SK-N-SH treated with all-trans-retinoic acid at 6 μM for 48 hours (cell line): ENCODE data around the gene DNER.

ENCODE experiments used
- ATAC-seq: fragments of 200-7000 bp; cut with Tn5 transposase; 3 replicates; pipeline ENCODE4 v1.9.1; 2020; ENCODE audit warnings: mild to moderate bottlenecking, moderate library complexity
- ARNTL ChIP-seq: fragments of 450-650 bp; formaldehyde crosslinking; IDR thresholded peaks from 2 replicates; pipeline ENCODE4 v1.5.0; 2020; ENCODE audit warnings: low read depth, mild to moderate bottlenecking, moderate library complexity, borderline replicate concordance
- BACH2 ChIP-seq: fragments of 250-450 bp; sonication (Bioruptor Pico); IDR thresholded peaks from 2 replicates; pipeline ENCODE4 v1.9.0; 2021; ENCODE audit warnings: mild to moderate bottlenecking, borderline replicate concordance
- CREB5 ChIP-seq: fragments of 250-450 bp; sonication (Bioruptor Pico); IDR thresholded peaks from 2 replicates; pipeline ENCODE4 v1.5.1; 2020; ENCODE audit warnings: low read depth, mild to moderate bottlenecking, moderate library complexity
- CSDC2 ChIP-seq: fragments of 250-450 bp; sonication (Bioruptor Pico); IDR thresholded peaks from 2 replicates; pipeline ENCODE4 v1.5.0; 2020; ENCODE audit warnings: mild to moderate bottlenecking, moderate library complexity
- CSRNP3 ChIP-seq: fragments of 250-450 bp; sonication (Bioruptor Pico); IDR thresholded peaks from 2 replicates; pipeline ENCODE4 v1.5.1; 2021; ENCODE audit warnings: mild to moderate bottlenecking, moderate library complexity
- ESRRG ChIP-seq: fragments of 250-450 bp; sonication (Bioruptor Pico); IDR thresholded peaks from 2 replicates; pipeline ENCODE4 v1.6.1; 2021; ENCODE audit warnings: mild to moderate bottlenecking
- GLIS3 ChIP-seq: fragments of 250-450 bp; sonication (Bioruptor Pico); IDR thresholded peaks from 2 replicates; pipeline ENCODE4 v1.5.0; 2020; ENCODE audit warnings: mild to moderate bottlenecking, moderate library complexity
- ISL1 ChIP-seq: fragments of 250-450 bp; sonication (Bioruptor Pico); IDR thresholded peaks from 2 replicates; pipeline ENCODE4 v2.1.2; 2022; ENCODE audit warnings: mild to moderate bottlenecking, moderate library complexity
- OSR1 ChIP-seq: fragments of 250-450 bp; sonication (Bioruptor Pico); IDR thresholded peaks from 2 replicates; pipeline ENCODE4 v1.8.0; 2022; ENCODE audit warnings: moderate library complexity, mild to moderate bottlenecking, inconsistent platforms
- POU6F1 ChIP-seq: fragments of 250-450 bp; sonication (Bioruptor Pico); IDR thresholded peaks from 2 replicates; pipeline ENCODE4 v1.8.0; 2021; ENCODE audit warnings: low read depth, mild to moderate bottlenecking, moderate library complexity, borderline replicate concordance
- PPARA ChIP-seq: fragments of 250-450 bp; sonication (Bioruptor Pico); IDR thresholded peaks from 2 replicates; pipeline ENCODE4 v1.5.0; 2020; ENCODE audit warnings: mild to moderate bottlenecking, borderline replicate concordance
- RARB ChIP-seq: fragments of 250-450 bp; sonication (Bioruptor Pico); IDR thresholded peaks from 2 replicates; pipeline ENCODE4 v1.8.0; 2021; ENCODE audit warnings: mild to moderate bottlenecking, moderate library complexity
- TCF4 ChIP-seq: fragments of 250-450 bp; sonication (Bioruptor Pico); IDR thresholded peaks from 2 replicates; pipeline ENCODE4 v1.8.0; 2021; ENCODE audit warnings: mild to moderate bottlenecking, moderate library complexity, borderline replicate concordance
- TOX ChIP-seq: fragments of 250-450 bp; sonication (Bioruptor Pico); IDR thresholded peaks from 2 replicates; pipeline ENCODE4 v1.8.0; 2021; ENCODE audit warnings: mild to moderate bottlenecking, moderate library complexity, borderline replicate concordance
- TSHZ2 ChIP-seq: fragments of 250-450 bp; sonication (Bioruptor Pico); IDR thresholded peaks from 2 replicates; pipeline ENCODE4 v1.5.0; 2020; ENCODE audit warnings: mild to moderate bottlenecking, moderate library complexity
- ZC3H10 ChIP-seq: fragments of 250-450 bp; sonication (Bioruptor Pico); IDR thresholded peaks from 2 replicates; pipeline ENCODE4 v1.5.1; 2021; ENCODE audit warnings: mild to moderate bottlenecking, moderate library complexity
- ZFP3 ChIP-seq: fragments of 250-450 bp; sonication (Bioruptor Pico); IDR thresholded peaks from 2 replicates; pipeline ENCODE4 v1.5.0; 2020; ENCODE audit warnings: mild to moderate bottlenecking, moderate library complexity
- ZFP30 ChIP-seq: fragments of 450-650 bp; formaldehyde crosslinking; IDR thresholded peaks from 2 replicates; pipeline ENCODE4 v1.5.0; 2022; ENCODE audit warnings: mild to moderate bottlenecking, moderate library complexity
- ZNF565 ChIP-seq: fragments of 450-650 bp; formaldehyde crosslinking; conservative IDR thresholded peaks from 2 replicates; pipeline ENCODE4 v1.5.0; 2020; ENCODE audit warnings: low read depth, mild to moderate bottlenecking, moderate library complexity
- ZNF70 ChIP-seq: fragments of 450-650 bp; formaldehyde crosslinking; IDR thresholded peaks from 2 replicates; pipeline ENCODE4 v1.5.0; 2020; ENCODE audit warnings: mild to moderate bottlenecking, moderate library complexity

Gene DNER

GRCh38 chr2:229417176-229417575 lies 297.2 kb downstream of the DNER start:
- TF ChIP-seq ZFP30 (CRISPR knock-in tag): no peak
- no peak for TF ChIP-seq RARB (CRISPR knock-in tag)
- no peak for TF ChIP-seq ZNF70
- no peak for TF ChIP-seq BACH2
- TF ChIP-seq ARNTL (CRISPR knock-in tag): no peak
- TF ChIP-seq GLIS3 (CRISPR knock-in tag): no peak
- no peak for TF ChIP-seq CSRNP3 (CRISPR knock-in tag)
- TF ChIP-seq ZC3H10: no peak
- no peak for TF ChIP-seq TSHZ2
- TF ChIP-seq ESRRG (CRISPR knock-in tag): no peak
- TF ChIP-seq TOX (CRISPR knock-in tag): no peak
- TF ChIP-seq PPARA (CRISPR knock-in tag): no peak
- TF ChIP-seq ZFP3 (CRISPR knock-in tag): no peak
- no peak for TF ChIP-seq ISL1 (CRISPR knock-in tag)
- TF ChIP-seq ZNF565 (CRISPR knock-in tag): no peak
- no peak for TF ChIP-seq CSDC2 (CRISPR knock-in tag)
- TF ChIP-seq TCF4: no peak
- no peak for TF ChIP-seq OSR1 (CRISPR knock-in tag)
- no peak for TF ChIP-seq POU6F1 (CRISPR knock-in tag)
- ATAC-seq: no peak

GRCh38 chr2:229416116-229416694 lies 298.1 kb downstream of the DNER start:
- no peak for TF ChIP-seq CREB5 (CRISPR knock-in tag)
- TF ChIP-seq ESRRG (CRISPR knock-in tag): no peak
- no peak for TF ChIP-seq CSRNP3 (CRISPR knock-in tag)
- no peak for TF ChIP-seq BACH2
- TF ChIP-seq ZFP30 (CRISPR knock-in tag): no peak
- no peak for TF ChIP-seq ZFP3 (CRISPR knock-in tag)
- no peak for TF ChIP-seq ZNF70
- TF ChIP-seq OSR1 (CRISPR knock-in tag): no peak
- TF ChIP-seq TSHZ2: no peak
- TF ChIP-seq TCF4: no peak
- no peak for TF ChIP-seq GLIS3 (CRISPR knock-in tag)
- ATAC-seq: no peak
